ENCODE measurements around the gene SOSTDC1.
"Not testable (repeated sequence)": the region's sequence is repeated elsewhere in the genome, so short reads cannot be mapped to it uniquely, and the experiment has no call there.

SOSTDC1 gene

GRCh38 chr7:16460789-16461493, 4.6 kb downstream of the SOSTDC1 start:
- DNase-seq = no peak

GRCh38 chr7:16456303-16456702, 9.2 kb downstream of the SOSTDC1 start:
- DNase-seq = not testable (repeated sequence)

GRCh38 chr7:16455591-16455990, 9.9 kb downstream of the SOSTDC1 start:
- no peak for DNase-seq

- no peak for DNase-seq
Observed at GRCh38 chr7:16450366-16450765, 15.2 kb downstream of the SOSTDC1 start.

- DNase-seq = no peak
Observed at GRCh38 chr7:16447876-16448275, 17.7 kb downstream of the SOSTDC1 start.

GRCh38 chr7:16446508-16446907, 19.0 kb downstream of the SOSTDC1 start:
- DNase-seq = no peak

- DNase-seq = not testable (repeated sequence)
Observed at GRCh38 chr7:16443871-16444270, 21.7 kb downstream of the SOSTDC1 start.

- no peak for DNase-seq
Observed at GRCh38 chr7:16438988-16439387, 26.6 kb downstream of the SOSTDC1 start.

- no peak for DNase-seq
Observed at GRCh38 chr7:16436306-16436705, 29.2 kb downstream of the SOSTDC1 start.

GRCh38 chr7:16433568-16434122, 31.9 kb downstream of the SOSTDC1 start:
- no peak for DNase-seq

- DNase-seq = no peak
Observed at GRCh38 chr7:16432425-16432731, 33.2 kb downstream of the SOSTDC1 start.

GRCh38 chr7:16431646-16432424, 33.7 kb downstream of the SOSTDC1 start:
- peak; percentile 13 for DNase-seq

GRCh38 chr7:16430133-16430532, 35.4 kb downstream of the SOSTDC1 start:
- DNase-seq = no peak

- DNase-seq = no peak
Observed at GRCh38 chr7:16428672-16429071, 36.9 kb downstream of the SOSTDC1 start.

- no peak for DNase-seq
Observed at GRCh38 chr7:16428182-16428581, 37.4 kb downstream of the SOSTDC1 start.

GRCh38 chr7:16423761-16424160, 41.8 kb downstream of the SOSTDC1 start:
- no peak for DNase-seq

- no peak for DNase-seq
Observed at GRCh38 chr7:16422917-16423316, 42.6 kb downstream of the SOSTDC1 start.

GRCh38 chr7:16422103-16422435, 43.5 kb downstream of the SOSTDC1 start:
- DNase-seq = no peak

GRCh38 chr7:16421333-16422102, 44.0 kb downstream of the SOSTDC1 start, which contains the start of gene CRPPA:
Gene CRPPA, minus strand, starts transcription at chr7:16421538. Its CDS starts 216 bp downstream, at chr7:16421322.
- DNase-seq = peak; percentile 40

GRCh38 chr7:16420649-16421332, 44.7 kb downstream of the SOSTDC1 start:
- peak; percentile 89 for DNase-seq

- no peak for DNase-seq
Observed at GRCh38 chr7:16420329-16420648, 45.2 kb downstream of the SOSTDC1 start.

GRCh38 chr7:16419859-16420258, 45.7 kb downstream of the SOSTDC1 start:
- no peak for DNase-seq

GRCh38 chr7:16419126-16419525, 46.4 kb downstream of the SOSTDC1 start:
- DNase-seq = no peak

All from NCI-H1092 (cell line).